Measurements from ENCODE around the gene CEND1. TPM values are rescaled to one million over a fixed set of nuclear protein-coding genes. Genes with fewer than 3 reads are reported as not detected.

Gene CEND1
- 1.6 and 2.0 TPM in 2 replicates for total RNA-seq

DNA sequence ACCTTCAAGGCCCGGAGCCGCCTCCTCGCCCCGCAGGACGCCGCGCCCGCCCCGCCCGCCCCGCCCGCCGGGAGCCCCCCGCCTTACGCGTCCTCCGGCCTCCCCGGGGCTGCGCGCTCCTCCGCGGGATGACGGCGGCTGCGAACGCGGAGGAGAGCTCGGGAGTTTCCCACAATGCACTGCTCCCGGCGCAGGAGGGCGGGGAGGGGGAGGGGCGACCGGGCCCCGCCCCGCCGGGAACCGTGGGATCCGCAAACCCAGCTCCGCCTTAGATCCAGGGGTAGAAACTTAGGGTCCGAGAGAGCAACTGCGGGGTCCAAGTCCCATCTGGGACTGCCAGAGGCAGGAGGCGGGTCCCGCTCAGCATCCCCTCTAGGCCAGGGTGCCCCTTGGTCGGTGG lies at the start of gene CEND1:
TSS of gene CEND1 (minus strand) at position 148 of the 400 bp plus-strand sequence. CDS start 1,514 bp downstream, outside the sequence.
- intact Hi-C loops (cut with micrococcal nuclease), result no loop called here

DNA sequence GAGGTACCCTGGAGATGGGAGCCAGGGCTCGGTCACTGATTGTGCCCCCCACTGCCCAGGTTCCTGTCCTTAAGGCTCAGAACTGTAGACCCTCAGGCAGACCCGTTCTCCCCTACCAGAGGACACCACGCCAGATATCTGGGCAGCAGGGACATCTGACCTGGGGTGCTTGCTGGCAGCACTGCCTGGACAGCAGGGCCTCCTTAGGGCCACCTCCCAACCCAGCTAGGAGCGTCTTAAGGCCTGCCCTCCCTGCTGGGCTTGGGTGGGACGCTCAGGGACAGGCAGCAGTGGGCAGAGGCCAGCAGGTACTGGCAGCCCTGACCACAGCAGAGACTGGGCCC lies 49.4 kb upstream of the CEND1 start:
- intact Hi-C loops (cut with micrococcal nuclease), result no loop called here

DNA sequence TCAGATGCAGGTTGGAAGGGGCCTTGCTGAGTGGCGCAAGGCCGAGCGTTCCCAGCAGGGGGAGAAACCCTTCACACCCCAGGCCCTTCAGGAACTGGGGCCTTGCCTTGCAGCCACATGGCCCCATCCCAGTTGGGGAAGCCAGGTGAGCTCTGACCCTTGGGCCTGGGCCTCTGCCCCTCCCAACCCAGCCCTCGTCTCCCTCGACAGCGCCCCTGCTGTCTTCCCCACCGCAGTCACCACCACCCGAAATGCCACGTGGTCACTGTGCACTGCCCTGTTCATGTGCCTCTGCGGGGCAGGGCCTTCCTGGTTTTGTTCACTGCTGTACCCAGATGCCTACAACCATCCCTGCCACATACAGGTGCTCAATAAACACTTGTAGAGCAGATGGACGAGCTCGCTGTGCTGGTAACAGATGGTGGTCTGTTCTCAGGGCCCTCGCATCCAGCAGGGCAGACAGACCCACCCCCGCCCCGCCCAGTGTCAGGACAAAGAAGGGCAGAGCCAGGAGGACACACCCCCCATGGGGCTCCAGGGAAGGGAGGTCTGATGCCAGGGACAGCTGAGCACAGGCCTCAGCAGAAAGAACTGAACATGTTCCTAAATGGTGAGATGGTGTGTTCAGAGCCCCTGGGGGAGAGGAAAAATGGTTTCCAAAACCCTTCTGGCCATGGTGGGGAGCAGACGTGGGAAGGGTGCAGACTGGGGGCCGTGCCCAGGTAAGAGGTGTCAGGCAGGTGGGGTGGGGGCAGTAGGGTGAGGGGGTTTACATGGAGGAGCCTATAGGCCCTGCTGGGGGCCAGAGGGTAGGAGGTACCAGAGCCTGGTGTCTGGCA lies 48.8 kb upstream of the CEND1 start:
- intact Hi-C loops (cut with micrococcal nuclease), result no loop called here

DNA sequence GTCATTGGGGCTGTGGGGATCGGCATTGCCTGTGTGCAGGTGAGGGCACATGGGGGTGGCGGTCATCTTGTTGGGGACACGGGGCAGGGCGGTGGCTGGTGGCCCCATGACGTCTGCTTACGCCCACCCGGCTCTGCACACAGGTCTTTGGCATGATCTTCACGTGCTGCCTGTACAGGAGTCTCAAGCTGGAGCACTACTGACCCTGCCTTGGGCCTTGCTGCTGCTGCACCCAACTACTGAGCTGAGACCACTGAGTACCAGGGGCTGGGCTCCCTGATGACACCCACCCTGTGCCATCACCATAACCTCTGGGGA lies 48.1 kb upstream of the CEND1 start:
- intact Hi-C loops (cut with micrococcal nuclease), result no loop called here

DNA sequence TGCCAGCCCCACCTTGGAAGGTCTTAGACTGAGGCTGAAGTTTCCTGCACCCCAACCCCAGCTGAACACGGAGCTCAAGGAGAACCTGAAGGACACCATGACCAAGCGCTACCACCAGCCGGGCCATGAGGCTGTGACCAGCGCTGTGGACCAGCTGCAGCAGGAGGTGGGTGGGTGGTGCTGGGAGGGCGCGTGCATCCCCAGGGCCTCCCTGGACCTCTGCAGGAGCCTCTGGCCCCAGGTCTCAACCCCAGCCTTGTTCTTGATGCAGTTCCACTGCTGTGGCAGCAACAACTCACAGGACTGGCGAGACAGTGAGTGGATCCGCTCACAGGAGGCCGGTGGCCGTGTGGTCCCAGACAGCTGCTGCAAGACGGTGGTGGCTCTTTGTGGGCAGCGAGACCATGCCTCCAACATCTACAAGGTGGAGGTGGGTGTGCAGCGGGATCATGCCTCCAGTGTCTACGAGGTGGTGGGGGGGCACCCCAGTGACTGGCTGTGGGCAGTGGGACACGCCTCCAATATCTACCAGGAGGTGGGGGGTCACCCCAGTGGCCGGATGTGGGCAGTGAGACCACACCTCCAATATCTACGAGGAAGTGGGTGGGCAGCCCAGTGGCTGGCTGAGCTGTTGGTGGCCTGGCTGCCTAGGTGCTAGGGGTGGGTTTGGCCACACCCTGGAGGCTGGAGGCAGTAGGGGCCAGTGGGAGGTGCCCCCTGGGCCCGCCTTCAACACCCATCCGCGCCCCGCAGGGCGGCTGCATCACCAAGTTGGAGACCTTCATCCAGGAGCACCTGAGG lies 47.5 kb upstream of the CEND1 start:
- intact Hi-C loops (cut with micrococcal nuclease), result no loop called here

DNA sequence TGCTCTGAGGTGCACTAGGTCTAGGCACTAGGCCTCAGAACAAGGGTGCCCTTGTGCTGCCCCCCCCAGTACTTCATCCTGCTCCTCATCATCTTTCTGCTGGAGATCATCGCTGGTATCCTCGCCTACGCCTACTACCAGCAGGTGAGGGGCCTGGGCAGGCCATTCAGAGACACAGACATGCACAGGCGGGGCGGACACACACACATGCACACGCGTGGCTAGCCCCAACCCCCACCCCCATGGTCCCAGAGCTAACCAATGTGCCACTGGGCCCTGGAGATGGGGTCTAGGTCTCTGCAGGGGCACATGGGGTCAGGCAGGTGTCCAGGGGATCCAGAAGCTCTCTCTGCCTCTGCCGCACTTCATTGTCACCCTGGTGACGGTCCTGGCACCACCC lies 46.8 kb upstream of the CEND1 start:
- intact Hi-C loops (cut with micrococcal nuclease), result no loop called here

DNA sequence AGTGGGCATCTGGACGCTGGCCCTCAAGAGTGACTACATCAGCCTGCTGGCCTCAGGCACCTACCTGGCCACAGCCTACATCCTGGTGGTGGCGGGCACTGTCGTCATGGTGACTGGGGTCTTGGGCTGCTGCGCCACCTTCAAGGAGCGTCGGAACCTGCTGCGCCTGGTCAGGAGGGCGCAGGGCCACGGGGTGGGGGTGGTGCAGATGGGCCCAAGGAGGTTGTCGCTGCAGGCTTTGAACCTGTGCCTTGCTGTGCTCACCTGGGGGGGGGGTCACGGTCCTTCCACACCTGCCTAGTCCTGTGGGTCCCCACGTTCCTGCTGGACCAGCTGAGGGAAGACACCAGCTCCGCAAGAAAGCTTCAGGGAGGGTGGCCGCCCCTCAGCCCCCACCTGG lies 46.4 kb upstream of the CEND1 start:
- intact Hi-C loops (cut with micrococcal nuclease), result no loop called here

DNA sequence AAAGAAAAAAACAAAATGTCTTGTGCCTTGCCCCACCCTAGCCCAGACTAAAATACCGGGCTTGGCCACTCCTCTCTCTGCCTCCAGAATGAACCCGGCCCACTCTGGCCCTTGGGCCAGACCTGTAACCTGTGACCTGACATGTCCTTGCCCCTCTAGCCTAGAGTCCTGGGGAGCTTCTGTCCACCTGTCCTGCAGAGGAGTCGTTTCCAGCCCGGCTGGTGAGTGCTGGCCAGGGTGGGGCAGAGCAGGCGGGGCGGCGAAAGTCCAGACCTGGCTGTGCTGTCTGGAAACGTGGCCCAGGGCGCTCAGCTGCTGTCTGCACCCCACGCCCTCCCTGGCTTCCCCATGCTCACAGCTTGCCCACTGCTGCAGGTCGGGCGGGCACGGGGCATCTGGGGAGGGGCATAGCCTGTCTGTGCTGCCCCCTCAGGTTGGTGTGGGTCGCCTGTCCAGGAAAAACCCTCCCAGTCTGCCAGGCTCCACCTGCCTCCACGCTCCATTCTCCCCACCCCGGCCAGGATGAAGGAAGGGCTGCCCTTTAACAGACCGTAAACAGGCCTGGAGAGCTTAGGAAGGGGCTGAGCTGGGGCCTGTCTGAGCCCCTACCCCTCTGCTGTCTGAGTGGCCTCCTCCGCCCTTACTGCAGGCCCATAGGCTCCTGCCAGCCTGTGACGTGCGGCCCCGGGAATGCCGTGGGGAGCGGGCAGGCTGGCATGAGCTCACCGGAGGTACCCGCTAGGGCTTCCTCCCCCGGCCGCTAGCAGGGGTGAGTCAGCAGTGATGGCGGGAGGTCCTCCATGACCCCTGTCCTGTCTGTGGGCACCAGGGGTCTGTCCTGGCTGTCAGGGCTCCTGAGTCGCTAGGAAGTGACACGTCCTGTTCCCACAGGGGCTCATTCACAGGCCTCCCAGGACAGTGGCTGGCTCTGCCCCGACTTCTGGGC lies 44.8 kb upstream of the CEND1 start:
- intact Hi-C loops (cut with micrococcal nuclease), result no loop called here

DNA sequence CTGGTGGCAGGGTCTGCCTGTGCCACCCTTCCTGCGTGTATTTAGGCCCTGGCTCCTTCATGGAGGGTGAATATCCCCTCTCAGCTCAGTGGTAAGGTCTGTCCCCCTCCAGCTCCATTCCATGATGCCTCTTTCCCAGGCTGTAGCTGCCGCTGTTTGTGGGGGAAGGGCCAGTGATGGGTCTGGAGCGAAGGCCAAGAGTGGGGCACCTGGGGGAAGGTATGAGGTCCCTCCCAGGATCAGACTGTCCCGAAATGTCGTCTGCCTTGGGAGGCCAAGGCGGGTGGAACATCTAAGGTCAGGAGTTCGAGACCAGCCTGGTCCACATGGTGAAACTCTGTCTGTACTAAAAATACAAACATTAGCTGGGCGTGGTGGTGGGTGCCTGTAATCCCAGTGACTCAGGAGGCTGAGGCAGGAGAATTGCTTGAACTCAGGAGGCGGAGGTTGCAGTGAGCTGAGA lies 44.0 kb upstream of the CEND1 start:
- intact Hi-C loops (cut with micrococcal nuclease), result no loop called here

DNA sequence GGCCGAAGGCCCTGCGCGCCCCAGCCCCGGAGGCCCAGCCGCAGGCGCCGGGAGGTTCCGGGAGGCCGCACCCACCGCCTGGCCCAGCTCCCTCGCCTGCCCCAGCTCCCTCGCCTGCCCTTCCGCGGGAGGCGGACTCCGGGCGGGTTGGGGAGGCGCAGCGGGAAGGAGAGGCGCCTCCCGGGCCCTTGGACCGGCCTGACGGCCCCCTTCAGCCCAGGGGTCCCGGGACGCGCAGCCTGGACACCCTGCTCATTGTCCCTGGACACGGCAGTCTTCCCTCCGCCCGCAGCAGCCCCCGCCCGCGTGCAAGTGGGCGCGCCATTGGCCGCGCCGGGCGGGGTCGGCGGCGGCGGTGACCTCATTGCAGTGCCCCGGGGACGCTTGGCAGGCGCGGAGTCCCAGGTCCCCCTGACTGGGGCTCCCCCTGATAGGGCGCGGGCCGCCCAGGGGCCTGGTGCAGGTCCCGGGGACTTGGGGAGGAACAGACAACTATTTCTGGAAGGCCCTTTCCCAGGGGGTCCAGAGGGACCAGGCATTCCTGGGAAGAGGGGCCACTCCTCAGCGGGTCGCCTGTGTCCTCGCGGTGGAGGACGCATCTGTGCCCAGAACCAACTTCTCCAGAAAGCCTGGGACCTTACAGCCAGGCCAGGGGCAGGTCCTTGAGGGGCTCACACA lies 43.4 kb upstream of the CEND1 start:
- intact Hi-C loops (cut with micrococcal nuclease), result no loop called here

DNA sequence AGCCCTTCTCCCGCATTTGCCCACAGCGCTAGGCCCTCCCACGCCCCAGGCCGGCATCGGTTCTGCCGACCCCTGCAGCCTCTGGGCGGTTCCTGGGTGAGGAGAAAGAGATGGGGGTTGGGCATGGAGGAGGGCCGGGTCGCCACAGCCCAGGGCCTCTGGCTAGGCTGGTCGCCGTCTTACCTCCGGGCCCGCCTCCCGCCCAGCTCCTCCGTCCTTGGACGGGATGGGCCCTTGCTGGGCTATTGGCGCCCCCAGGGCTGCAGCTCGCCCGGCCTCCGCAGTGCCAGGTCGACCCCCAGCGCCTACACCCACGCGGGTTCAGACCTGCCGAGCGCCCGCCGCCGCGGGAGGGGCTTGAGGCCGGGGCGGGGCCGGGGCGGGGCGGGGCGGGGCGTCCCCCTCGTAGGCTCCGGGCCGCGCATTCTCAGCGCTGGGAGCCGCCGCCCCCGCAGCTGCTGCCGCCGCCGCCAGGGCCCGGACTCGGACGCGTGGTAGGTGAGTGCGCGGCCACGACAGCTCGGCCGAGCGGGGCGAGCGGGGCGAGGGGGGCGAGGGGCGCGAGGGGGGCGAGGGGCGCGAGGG lies 42.7 kb upstream of the CEND1 start, which contains the start of gene CD151:
TSS of gene CD151 (plus strand) at position 424 of the 585 bp plus-strand sequence. CDS start 3,118 bp downstream, outside the sequence.
- intact Hi-C loops (cut with micrococcal nuclease), result no loop called here

DNA sequence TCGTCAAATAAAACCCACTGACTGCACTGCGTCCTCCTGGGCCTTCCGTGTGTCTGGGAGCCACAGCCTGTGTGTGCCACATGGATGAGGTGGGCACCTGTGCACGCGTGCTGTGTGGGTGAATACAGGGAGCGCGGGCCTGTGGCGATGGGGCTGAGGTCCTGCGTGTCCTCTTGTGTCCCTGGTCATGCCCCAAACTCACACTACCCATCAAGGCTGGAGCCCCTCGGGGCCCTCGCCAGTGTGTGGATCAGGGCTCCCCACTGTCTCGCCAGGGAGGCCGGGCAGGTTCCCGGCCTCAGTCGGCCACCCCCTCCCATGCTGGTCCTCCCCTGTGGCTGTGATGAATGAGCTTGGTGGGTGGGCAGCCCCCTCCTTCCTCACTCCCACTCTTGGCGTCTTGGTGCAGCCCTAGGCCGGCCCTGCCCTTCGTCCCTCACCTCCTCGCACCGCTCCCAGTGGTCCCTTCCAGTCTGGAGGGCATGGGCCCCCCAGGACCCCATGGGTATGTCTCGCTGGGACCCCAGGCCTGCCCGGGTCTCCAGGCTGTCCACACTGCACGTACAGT lies 42.2 kb upstream of the CEND1 start:
- intact Hi-C loops (cut with micrococcal nuclease), result no loop called here

DNA sequence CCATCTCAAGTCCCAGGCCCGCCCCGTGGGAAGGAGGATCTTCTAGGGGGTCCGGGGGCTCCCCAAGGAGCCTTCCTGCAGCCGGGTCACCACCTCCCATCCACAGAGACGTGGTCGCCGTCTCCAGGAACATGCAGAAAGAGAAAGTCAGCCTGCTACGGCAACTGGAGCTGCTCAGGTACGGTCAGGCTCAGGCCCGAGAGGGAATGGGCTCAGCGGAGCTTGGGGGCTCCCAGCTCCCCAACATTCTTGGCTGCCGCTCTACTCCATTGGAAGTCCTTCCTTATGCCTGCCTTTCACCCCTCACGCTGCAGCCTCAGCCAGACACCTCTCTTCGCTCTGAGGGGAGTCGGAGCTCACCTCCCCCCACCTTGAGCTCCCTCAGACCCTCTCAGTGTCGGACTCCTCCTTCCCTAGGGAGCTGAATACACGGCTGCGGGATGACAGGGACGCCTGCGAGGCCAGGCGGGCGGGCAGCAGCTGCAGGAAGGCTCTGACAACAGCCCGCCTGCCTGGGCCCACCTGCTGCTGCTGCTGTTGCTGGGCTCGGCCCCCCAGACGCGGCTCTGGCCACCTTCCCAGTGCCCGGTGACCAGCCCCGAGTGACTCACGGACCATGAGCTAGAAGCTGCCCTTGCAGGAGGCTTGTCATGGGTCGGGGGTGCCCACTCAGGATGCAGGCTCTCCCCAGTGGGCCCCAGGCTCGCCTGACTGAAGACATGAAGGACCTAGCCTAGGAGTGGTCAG lies 41.4 kb upstream of the CEND1 start:
- intact Hi-C loops (cut with micrococcal nuclease), result no loop called here

DNA sequence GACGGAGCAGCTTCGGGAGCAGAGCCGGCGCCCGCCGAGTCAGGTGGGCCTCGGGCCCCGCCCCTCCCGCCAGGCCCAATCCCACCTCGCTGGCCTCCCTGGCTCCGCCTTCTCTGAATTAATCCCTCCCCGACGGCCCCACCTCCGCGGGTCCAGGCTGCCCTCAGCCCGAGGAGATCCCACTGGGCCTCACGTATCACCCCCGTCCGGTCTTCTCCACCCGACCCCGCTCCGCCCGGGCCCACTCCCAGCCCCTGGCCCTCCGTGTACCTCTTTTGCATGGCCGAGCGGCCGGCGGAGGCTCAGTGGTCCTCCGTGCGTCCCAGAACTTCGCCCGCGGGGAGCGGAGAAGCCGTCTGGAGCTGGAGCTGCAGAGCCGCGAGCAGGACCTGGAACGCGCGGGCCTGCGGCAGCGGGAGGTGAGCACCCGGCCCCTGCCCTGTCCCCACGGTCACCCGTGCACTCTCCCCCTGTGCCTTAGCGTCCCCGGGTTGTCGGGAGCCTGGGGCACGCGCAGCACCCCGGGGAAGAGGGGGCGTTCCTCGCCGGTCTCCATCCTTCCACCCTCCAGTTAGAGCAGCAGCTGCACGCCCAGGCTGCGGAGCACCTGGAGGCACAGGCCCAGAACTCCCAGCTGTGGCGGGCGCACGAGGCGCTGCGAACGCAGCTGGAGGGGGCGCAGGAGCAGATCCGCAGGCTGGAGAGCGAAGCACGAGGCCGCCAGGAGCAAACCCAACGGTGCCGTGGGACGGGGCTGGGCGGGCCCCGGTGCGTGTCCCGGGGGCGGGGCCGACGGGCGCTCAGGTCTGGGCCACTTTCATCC lies 40.6 kb upstream of the CEND1 start:
- intact Hi-C loops (cut with micrococcal nuclease), result loop anchor here (1.0 kb wide), 1 partner anchor 11 kb away; no protein-coding TSS in a partner anchor

DNA sequence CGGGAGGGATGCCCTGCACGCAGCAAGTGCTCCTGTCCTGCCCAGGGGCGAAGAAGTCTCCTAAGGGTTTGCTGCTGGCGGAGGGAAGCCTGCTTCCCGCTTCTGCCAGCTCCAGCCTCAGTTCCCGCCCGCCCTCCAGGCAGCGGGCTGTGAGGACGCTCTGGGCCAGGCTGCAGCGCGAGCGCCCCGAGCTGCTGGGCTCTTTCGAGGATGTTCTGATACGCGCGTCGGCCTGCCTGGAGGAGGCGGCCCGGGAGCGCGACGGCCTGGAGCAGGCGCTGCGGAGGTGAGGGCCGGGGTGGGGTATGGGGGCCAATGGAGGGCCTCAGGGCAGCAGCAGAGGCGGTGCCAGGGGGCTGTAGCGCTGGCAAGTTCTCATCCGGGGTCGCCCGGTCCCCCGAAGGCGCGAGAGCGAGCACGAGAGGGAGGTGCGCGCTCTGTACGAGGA lies 40.0 kb upstream of the CEND1 start:
- intact Hi-C loops (cut with micrococcal nuclease), result loop anchor here (1.0 kb wide), 1 partner anchor 11 kb away; no protein-coding TSS in a partner anchor

DNA sequence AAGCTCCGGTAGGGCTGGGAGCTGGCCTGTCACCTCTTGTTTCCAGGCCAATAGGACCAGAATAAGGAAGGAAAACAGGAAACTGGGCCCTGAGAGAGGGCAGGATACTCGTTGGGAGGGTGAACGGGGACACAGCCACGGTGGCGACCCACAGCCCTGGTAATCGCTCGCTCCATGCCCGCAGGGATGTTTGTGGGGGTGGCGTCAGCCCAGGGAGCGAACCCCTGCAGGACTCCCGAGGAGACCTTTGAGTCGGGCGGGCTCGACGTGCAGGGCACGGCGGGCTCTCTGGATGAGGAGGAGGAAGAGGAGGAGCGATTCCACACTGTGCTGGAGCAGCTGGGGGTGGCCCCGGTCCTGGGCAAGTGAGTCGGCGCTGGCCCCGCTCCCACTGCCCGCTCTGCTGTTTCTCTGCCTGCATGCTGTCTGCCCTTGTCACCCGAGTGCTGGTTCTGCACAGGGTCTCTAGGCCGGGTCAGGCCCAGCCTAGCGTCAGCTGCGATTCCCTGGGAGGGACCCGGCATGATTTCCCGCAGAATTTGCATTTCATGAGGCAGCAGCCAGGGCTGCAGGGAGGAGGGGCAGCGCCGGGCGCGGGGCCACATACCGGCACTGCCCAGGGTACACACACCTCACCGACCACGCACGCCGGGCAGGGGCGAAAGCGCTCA lies 39.4 kb upstream of the CEND1 start:
- intact Hi-C loops (cut with micrococcal nuclease), result no loop called here

DNA sequence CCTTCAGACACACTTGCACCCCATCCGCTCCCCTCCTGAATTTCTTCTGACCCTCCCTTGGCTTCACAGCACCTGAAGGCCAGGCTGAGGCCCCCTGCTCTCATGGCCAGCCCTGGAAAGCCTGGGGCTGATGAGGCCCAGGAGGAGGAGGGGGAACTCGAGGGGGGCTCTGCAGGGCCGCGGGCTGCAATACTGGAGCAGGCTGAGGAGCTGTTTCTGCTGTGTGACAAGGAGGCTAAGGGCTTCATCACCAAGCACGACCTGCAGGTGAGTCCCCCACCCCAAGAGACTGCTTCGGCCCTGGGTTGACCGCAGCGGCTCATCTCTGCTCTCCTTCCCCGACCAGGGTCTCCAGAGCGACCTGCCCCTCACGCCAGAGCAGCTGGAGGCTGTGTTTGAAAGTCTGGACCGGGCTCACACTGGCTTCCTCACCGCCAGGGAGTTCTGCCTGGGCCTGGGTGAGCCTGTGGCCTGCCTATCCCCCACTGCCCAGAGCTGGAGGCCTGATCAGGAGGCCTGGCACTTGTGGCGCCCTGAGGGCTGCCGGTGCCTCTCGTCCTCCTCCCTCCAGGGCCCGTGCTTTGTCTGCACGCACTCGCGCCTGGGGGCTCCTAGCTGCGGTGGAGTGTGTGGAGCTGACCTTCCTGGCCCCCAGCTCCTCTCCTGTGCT lies 38.8 kb upstream of the CEND1 start:
- intact Hi-C loops (cut with micrococcal nuclease), result no loop called here
